GM18873 (cell line): Measurements from ENCODE around the gene SZRD1.
"Not testable (repeated sequence)": the region's sequence is repeated elsewhere in the genome, so short reads cannot be mapped to it uniquely, and the experiment has no call there.

Experiments
- ATAC-seq: cut with Tn5 transposase; IDR thresholded peaks from one replicate; pipeline ENCODE4 v1.9.1; 2021; ENCODE audit warnings: mild to moderate bottlenecking, moderate library complexity, moderate number of reproducible peaks; ENCODE audit not compliant: unreplicated experiment, low FRiP score

The SZRD1 gene, protein sequence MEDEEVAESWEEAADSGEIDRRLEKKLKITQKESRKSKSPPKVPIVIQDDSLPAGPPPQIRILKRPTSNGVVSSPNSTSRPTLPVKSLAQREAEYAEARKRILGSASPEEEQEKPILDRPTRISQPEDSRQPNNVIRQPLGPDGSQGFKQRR

DNA sequence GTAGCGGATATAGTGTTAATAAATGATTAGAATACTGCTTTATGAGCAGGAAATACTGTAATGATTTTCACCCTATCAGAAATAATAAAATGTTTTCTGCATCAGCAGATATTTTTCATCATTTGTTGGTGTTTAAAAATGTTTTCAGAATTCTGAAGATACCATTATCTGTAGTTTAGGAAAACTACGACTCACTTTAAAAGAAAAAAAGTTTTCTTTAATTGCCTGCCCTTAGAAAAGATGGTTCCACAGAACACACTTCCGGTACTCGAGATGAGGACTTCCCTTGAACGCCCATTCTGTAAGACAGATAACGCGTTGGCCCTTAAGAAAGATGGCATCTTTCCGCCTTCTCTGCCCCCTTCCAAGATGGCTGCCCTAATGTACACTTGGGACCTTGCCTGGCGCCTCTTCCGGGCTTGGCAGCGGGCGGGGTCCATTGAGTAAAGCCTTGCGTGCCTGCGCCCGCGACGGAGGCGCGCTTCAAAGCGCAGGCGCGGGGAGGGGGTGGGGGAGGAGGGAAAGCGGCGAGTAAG is at the start of gene SZRD1:
Gene SZRD1, plus strand, starts transcription at position 521 of the 536 bp plus-strand sequence. CDS start 16 bp downstream, outside the sequence.
- peak; percentile 71 for ATAC-seq

DNA sequence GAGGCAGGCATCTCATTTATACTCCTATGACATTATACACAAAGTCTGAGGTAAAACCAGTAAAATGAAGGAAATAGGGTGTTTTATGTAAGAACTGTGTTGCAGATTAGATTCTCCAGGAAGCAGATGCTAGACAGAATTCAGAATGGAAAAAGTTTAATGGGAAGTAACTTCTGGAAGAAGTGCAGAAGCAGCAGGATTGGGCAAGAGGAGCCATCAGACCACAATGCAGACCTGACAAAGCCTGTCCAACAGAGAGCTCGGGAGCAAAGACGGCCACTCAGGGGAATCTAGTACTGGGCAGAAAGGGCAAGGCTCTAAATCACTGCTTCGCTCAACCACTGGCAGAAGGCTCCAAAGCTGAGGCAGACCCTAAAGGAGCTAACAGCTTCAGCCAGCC is 48.5 kb upstream of the SZRD1 start:
- no peak for ATAC-seq

DNA sequence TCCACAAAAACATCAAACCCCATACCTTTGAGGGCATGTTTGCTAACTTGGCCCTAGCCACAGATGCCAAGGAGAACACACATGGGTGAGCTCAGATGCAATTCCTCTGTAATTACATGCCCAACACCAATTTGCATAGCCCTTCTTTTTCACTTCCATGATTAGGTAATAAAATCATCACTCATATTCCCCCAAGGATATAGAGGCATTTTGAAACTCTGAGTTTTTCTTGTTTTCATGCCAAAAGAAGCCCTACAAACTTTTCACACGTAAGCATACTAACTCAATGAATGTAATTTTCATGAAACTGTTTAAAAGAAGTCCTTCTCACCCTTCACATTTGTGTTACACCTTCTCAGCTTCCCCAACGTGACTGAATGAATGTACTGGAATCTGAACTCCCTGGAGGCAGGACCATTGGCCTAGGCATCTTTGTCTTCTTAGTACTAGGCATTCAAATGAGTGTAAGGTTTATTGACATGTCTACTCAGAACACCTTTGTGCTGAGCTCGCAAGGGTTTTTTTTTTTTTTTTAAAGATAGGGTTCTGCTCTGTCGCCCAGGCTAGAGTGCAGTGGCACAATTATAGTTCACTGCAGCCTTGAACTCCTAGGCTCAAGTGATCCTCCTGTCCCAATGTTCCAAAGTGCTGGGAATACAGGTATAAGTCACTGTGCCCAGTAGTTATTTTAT is 45.7 kb upstream of the SZRD1 start:
- ATAC-seq, result no peak

DNA sequence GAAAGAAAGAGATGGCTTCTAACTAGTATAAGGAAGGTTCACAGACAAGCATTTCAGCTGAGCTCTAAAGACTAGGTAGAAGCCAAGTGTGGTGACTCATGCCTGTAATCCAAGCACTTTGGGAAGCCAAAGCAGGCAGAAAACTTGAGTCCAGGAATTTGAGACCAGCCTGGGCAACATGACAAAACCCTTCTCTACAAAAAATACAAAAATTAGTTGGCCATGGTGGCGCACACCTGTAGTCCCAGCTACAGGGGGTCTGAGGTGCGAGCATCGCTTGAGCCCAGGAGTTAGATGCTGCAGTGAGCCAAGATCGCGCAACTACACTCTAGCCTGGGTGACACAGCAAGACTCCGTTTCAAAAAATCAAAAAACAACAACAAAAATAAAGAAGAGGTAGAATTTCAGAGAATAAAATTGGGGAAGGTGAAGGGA is 42.6 kb upstream of the SZRD1 start:
- no peak for ATAC-seq

DNA sequence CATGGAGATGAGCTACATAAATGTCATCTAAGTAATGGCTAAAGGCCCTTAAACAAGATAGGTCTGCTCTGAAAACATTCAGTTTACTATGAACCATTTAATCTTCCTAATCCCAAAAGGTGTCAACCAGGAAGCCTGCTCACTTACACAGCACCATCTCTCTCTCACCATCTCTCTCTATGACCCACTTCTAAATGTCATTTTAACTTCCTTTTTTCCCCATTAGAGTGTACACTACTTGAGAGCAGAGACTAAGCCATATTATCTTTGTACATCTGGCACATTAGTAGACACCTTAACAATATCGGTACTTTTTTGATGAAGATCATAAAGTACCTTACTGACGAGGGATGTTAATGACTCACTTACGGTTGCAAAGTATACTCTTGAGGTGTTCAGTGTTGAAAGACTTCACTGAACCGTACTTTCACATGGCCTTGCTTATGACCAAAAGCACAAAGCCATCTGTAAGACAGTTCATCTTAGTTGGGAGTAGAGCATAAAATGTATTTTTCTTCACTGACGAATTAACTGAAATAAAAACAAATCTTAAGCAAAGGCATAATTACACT is 40.1 kb upstream of the SZRD1 start:
- no peak for ATAC-seq

DNA sequence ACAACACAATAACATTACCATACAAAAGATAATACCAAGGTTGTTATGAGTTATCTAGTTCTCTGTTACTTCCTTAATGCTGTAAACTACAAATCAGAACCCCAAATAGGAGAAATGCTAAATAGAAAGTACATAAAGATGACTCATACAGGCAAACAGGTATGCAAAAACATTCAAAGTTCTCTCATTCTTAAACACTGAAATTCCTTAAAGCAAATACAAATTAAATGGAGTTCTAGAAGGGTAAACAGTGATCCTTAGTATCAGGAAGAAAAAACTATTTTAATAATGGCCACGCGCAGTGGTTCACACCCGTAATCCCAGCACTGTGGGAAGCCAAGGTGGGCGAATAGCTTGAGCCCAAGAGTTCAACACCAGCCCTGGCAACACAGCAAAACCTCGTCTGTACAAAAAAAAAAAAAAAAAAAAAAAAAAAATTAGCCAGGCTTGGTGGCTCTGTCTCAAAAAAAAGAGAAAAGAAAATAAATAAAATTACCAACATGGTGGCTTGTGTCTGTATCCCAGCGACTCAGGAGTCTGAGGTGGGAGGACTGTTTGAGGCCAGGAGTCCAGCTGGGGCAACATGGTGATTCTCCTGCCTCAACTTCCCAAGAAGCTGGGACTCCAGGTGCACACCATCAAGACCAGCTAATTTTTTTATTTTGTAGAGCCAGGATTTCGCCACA is 32.2 kb upstream of the SZRD1 start:
- ATAC-seq, result no peak

DNA sequence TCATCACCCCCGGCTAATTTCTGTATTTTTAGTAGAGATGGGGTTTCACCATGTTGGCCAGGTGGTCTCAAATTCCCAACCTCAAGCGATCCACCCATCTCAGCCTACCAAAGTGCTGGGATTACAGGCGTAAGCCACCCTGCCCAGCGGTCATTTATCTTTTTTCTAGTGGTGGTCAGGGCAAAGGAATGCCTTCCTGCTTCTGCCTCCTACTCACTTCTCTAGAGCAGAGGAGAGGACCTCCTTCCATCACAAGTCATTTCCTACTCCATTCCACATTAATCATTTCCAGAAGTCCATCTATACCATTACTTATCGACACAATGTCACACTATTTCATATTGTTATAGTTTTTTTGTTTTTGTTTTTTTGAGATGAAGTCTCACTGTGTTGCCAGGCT is 28.1 kb upstream of the SZRD1 start:
- no peak for ATAC-seq

DNA sequence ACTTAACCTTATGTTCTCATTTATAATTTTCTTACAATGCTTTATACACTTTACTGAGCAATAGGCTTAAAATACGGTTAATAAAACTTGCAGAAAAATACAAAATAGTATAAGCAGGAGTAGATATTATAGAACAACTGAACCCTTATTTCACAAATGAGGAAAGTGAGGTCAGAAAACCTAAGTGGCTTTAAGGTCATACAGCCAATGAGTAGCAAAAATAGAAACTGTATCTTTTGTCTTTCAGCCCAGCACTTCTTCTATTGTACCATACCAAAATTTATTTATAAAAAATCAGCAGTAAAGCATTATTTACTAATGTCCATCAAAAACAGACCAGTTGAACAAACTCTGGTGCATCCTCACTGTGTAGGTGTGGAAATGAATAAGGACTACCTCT is 26.4 kb upstream of the SZRD1 start:
- ATAC-seq, result no peak

DNA sequence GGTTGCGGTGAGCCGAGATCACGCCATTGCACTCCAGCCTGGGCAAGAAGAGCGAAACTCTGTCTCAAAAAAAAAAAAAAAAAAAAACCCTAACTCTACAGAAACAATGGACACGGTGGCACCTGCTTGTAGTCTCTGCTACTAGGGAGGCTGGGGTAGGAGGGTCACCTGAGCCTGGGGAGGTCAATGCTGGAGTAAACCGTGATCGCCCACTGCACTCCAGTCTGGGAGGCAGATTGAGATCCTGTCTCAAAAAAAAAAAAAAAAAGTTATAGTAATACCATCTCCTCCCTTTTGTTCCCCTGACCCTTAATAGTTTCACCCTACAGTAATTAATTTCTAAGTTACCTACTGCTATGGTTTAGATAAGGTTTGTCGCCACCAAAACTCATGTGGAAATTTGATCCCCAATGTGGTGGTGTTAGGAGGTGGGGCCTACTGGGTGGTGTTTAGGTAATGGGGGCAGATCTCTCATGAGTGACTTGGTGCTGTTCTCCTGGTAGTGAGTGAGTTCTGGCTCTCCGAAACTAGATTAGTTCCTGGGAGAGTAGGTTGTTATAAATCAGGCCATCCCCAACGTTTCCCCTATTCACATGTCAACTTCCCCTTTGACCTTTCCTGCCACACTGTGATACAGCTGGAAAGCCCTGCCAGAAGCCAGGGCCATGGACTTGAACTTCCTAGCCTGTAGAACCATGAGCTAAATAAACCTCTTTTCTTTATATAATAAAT is 24.5 kb upstream of the SZRD1 start:
- ATAC-seq, result no peak

DNA sequence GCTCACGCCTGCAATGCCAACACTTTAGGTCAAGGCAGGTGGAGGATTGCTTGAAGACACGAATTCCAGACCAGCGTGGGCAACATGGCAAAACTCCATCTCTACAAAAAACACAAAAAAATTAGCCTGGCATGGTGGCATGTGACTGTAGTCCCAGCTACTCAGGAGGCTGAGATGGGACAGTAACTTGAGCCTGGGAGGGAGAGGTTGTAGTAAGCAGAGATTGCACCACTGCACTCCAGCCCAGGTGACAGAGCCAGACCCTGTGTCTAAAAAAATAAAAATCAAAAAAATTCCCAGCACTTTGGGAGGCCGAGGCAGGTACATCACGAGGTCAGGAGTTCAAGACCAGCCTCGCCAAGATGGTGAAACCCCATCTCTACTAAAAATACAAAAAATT is 23.8 kb upstream of the SZRD1 start:
- not testable (repeated sequence) for ATAC-seq

DNA sequence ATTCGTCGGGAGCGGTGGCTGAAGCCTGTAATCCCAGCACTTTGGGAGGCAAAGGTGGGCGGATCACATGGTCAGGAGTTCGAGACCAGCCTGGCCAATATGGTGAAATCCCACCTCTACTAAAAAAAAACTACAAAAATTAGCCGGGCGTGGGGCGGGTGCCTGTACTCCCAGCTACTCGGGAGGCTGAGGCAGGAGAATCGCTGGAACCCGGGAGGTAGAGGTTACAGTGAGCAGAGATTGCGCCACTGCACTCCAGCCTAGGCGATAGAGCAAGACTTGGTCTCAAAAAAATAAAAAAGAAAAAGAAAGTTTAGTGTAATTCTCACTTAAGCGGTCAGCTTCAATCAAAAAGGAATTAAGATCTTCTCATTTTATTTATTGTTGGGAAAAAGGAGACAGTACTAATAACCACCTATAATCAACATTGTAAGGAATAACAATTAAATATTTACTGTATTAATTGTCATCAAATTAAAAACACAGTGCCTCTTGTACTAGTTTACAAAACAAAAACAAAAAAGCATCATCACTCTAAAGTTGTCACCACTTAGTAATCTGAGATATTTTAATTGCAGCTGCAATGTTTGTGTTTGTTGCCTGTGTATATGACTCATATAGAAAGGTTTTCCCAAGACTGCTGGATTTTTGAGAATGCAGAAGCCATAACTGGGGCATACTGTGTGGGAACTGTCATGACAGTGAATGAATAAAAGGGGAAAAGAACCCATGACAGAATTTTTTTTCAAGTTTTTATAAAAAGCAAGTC is 18.4 kb upstream of the SZRD1 start:
- ATAC-seq, result no peak

DNA sequence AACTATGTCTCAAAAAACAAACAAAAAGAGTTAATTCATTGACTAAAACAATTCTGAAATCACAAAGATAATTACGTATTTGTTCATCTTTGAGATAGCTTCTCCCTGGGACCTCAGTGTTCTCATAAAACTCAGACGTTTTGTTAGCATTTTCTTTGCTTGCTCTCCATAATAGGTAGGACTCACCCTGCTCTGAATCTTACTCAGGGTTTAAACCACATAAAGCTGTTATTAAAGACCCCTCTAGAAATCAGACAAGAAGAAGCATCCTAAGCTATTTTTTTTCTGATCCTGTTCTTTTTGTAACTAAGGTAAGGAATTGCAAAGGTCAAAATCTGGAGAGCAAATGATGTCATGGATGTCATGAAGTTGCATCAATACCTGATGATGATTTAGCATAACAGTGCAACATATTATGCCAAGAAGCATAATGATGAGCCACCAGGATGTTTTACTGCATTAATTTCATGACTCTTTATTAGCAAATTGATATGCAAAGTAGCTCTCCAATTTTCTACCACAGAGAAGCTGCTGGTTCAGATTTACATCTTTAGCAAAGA is 17.1 kb upstream of the SZRD1 start:
- ATAC-seq, result no peak

DNA sequence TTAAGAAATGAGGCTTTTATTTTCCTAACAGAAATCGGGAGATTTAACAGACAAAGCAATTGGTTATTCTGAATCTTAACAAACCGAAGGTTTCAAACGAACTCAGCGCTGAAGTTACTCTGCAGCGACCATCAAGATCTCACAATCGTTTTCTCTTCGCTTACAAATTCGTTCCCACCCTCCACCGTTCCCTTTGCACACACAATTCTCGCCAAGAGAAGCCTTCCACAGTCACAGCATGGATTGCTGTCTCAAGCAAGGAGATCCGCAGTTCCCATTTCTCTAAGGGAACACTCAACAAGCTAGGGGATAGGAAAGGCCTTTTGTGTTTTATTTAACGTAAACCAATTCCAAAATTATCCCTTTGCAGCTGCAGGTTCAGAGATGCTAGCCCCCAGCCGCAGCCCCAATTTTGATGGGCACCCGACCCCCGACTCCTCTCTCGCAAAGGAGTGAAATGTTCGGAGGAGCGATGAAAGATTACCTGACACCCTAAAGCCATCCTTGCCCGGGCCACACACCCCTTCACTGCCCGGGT is 15.5 kb upstream of the SZRD1 start:
- ATAC-seq, result no peak

DNA sequence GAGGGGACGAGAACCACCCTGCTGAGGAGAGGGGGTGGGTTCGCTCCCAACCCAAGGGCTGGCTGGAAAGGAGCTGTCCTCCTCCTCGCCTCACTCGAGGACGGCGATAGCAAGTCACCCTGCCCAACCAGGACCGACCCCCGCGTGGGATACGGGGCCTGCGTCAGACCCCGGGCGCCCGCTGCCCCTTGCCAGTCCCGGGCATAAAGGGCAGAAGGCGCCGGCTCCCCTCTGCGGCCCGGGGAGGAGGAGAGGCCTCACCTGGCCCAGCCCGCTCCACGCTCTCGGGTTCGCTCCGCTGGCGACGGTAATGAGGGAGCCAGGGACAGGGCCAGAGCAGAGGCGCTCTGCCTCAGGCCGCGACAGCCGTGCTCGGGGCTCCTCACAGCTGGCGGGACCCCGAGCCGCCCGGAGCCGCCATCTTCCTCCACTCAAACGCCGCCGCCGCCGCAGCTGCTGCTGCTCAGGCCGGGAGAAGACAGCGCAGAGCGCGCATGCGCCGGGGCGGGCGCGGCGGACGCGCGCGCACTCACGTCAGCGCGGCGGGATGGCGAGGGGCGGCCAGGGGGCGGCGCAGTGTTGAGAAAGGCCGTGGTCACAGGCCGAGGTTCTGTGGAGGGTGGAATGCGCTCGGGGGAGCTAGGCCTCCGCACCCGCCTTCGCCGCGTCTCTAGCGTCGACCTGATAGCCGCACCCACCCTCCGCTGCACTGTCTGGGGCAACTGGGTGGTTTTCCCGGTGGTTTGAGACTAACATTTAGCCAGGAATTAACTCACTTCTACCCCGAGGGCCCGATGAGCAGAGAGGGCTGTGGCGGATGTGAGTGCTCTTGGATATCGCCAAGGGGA is 14.8 kb upstream of the SZRD1 start, which contains the start of gene FBXO42:
Gene FBXO42, minus strand, starts transcription at position 487 of the 848 bp plus-strand sequence. CDS start 37,062 bp downstream, outside the sequence.
- peak; percentile 77 for ATAC-seq

DNA sequence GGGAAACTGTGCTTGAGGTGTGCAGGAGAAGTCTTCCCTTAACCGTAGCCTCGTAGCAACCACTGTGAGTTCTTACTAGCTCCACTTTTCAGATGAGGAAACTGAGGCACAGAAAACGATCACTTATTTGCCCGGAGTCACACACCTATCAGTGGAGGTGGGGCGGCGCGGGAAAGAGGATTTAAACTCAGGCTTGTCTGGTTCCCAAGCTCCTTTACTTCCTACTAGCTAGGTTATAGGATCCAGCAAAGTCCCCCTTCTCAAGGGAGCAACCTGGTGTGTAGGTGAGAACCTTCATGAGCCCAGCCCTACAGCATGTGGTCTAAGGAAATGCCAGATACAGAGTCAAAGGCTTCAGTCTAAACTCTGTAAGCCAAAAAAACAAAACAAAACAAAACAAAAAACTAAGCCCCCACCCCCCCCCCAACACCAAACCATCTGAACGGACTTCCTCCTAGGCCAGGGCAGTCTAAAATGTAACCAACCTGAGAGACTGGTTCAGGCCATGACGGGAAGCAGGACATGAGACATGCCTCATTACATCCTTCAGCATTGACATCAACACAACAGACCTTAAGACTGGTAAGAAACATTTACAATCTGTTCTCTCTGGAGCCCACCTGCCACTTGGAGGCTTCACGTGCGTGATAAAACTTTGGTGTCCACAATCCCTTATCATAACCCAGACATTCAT is 14.1 kb upstream of the SZRD1 start:
- no peak for ATAC-seq

DNA sequence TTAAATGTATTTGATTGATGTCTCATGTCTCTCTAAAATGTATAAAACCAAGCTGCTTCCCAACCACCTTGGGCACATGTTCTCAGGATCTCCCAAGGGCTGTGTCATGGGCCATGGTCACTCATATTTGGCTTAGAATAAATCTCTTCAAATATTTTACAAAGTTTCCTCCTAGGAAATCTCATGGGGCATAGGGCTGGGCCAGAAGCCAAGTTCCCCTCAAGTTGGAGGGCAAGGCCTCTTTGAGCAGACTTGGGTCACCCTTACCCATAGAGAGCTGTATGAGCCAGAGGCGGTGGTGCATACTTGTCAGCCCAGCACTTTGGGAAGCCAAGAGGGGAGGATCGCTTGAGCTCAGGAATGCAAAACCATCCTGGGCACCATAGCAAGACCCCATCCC is 12.4 kb upstream of the SZRD1 start:
- no peak for ATAC-seq

DNA sequence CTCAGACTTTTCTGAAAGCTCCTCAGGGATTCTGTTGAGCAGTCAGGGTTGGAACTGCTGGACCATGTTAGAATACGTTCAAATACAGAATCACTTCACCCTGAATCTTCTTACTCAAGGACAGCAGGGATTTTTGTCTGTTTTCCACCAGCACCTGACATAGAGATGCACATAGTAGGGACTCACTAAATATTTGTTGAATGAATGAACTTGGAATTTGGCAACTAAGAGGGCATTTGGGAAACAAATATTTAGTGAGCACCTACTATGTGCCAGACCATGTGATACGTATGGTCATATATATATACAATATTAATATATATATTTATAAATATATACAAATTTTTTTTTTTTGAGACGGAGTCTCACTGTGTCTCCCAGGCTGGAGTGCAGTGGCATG is 10.2 kb upstream of the SZRD1 start:
- ATAC-seq, result no peak

DNA sequence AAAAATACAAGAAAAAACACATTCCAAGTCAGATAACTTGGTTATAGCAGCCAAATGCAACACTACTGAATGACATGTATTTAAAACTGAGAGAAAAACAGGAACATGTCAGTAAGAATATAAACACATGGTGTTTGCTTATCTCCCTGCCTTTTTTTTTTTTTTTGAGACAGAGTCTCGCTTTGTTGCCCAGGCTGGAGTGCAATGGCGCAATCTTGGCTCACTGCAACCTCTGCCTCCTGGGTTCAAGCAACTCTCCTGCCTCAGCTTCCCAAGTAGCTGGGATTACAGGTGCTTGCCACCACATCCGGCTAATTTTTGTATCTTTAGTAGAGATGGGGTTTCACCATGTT is 1.9 kb upstream of the SZRD1 start:
- not testable (repeated sequence) for ATAC-seq
